ENCODE data around the gene C2orf78.

DNA sequence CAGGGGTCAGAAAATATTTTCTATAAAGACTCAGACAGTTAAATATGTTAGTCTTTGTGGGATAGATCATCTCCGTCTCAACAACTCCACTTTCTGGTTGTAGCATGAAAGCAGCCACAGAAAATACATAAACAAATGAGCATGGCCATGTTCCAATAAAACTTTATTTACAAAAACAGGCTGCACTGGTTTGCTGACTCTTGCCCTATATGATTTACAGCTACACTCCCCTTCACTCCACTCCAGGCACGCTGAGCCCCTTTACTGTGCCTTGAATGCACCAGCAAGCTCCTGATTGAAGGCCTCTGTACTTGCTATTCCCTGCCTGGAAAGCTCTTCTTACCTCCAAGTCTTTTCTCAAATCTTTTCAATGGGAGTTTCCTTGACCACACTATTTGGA lies 39.0 kb downstream of the C2orf78 start:
- TF ChIP-seq RAD21 (conservative IDR thresholded peaks at IDR 0.05) (no peak), MXI1 (conservative IDR thresholded peaks at IDR 0.05; ENCODE audit: poor library complexity, severe bottlenecking) (no peak), EZH2 (IDR thresholded peaks at IDR 0.05; ENCODE audit: borderline replicate concordance, insufficient read depth, low read length, poor library complexity, severe bottlenecking) (no peak)
- TF ChIP-seq, protein P1, sequence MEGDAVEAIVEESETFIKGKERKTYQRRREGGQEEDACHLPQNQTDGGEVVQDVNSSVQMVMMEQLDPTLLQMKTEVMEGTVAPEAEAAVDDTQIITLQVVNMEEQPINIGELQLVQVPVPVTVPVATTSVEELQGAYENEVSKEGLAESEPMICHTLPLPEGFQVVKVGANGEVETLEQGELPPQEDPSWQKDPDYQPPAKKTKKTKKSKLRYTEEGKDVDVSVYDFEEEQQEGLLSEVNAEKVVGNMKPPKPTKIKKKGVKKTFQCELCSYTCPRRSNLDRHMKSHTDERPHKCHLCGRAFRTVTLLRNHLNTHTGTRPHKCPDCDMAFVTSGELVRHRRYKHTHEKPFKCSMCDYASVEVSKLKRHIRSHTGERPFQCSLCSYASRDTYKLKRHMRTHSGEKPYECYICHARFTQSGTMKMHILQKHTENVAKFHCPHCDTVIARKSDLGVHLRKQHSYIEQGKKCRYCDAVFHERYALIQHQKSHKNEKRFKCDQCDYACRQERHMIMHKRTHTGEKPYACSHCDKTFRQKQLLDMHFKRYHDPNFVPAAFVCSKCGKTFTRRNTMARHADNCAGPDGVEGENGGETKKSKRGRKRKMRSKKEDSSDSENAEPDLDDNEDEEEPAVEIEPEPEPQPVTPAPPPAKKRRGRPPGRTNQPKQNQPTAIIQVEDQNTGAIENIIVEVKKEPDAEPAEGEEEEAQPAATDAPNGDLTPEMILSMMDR (IDR thresholded peaks at IDR 0.05; ENCODE audit: poor library complexity, severe bottlenecking) = no peak
